GM18508 (cell line): Measurements from ENCODE around the gene C1orf21.

Experiments used
- ATAC-seq: cut with Tn5 transposase; IDR thresholded peaks from one replicate; pipeline ENCODE4 v1.9.1; 2021; ENCODE audit warnings: moderate number of reproducible peaks; ENCODE audit not compliant: insufficient read depth, unreplicated experiment

Gene C1orf21

GRCh38 chr1:184442260-184442659 lies 55.4 kb downstream of the C1orf21 start:
- no peak for ATAC-seq

- ATAC-seq = no peak
Observed at GRCh38 chr1:184443201-184443600, 56.4 kb downstream of the C1orf21 start.

GRCh38 chr1:184443624-184444023 lies 56.8 kb downstream of the C1orf21 start:
- no peak for ATAC-seq

- ATAC-seq = no peak
Observed at GRCh38 chr1:184445997-184446396, 59.2 kb downstream of the C1orf21 start.

GRCh38 chr1:184447651-184448185 lies 60.9 kb downstream of the C1orf21 start:
- ATAC-seq = no peak

- ATAC-seq = no peak
Observed at GRCh38 chr1:184449916-184450315, 63.1 kb downstream of the C1orf21 start.

GRCh38 chr1:184455786-184456185 lies 69.0 kb downstream of the C1orf21 start:
- no peak for ATAC-seq

GRCh38 chr1:184456189-184456588 lies 69.4 kb downstream of the C1orf21 start:
- ATAC-seq = no peak

- no peak for ATAC-seq
Observed at GRCh38 chr1:184457500-184457899, 70.7 kb downstream of the C1orf21 start.

- no peak for ATAC-seq
Observed at GRCh38 chr1:184461321-184461720, 74.5 kb downstream of the C1orf21 start.

GRCh38 chr1:184462155-184462554 lies 75.3 kb downstream of the C1orf21 start:
- ATAC-seq = no peak

GRCh38 chr1:184462990-184463389 lies 76.2 kb downstream of the C1orf21 start:
- no peak for ATAC-seq

GRCh38 chr1:184463680-184464079 lies 76.9 kb downstream of the C1orf21 start:
- ATAC-seq = no peak

- no peak for ATAC-seq
Observed at GRCh38 chr1:184464757-184465156, 77.9 kb downstream of the C1orf21 start.

GRCh38 chr1:184465489-184466146 lies 78.8 kb downstream of the C1orf21 start:
- ATAC-seq = no peak

GRCh38 chr1:184467295-184467694 lies 80.5 kb downstream of the C1orf21 start:
- no peak for ATAC-seq

GRCh38 chr1:184469396-184469795 lies 82.6 kb downstream of the C1orf21 start:
- no peak for ATAC-seq

- no peak for ATAC-seq
Observed at GRCh38 chr1:184471686-184472085, 84.9 kb downstream of the C1orf21 start.

GRCh38 chr1:184472136-184472535 lies 85.3 kb downstream of the C1orf21 start:
- no peak for ATAC-seq

- no peak for ATAC-seq
Observed at GRCh38 chr1:184473176-184473966, 86.5 kb downstream of the C1orf21 start.

GRCh38 chr1:184476187-184476586 lies 89.4 kb downstream of the C1orf21 start:
- no peak for ATAC-seq
